GM19372 (cell line): Measurements from ENCODE around the gene ARID1A.
"Not testable (repeated sequence)": the region's sequence is repeated elsewhere in the genome, so short reads cannot be mapped to it uniquely, and the experiment has no call there.

Experiments
- ATAC-seq: cut with Tn5 transposase; IDR thresholded peaks from one replicate; pipeline ENCODE4 v1.9.1; 2021; ENCODE audit warnings: mild to moderate bottlenecking, low read depth, moderate library complexity; ENCODE audit not compliant: unreplicated experiment

ARID1A gene

DNA sequence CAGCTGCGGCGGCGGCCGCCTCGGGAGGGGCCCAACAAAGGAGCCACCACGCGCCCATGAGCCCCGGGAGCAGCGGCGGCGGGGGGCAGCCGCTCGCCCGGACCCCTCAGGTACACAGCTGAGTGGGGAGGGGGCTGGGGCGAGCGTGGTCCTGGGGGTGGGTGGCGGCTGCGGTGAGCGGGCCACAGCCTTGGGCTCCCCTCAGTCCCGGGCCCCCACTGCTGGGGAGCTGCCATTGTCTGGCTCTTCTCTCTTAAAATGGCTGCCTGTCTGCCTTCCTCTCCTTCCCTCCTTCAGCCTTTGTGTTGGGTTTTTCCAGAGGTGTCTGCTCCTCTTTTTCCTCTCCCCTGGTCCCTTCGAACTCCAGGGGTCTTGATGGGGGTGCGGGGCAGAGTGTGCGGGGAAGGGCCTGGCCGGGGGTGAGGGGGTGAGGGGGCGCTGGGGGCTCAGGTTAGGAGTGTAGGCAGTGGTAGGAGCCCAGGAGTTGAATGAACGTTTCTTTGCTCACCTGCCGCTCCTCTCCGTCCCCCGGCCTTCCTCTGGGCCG is 1.7 kb downstream of the ARID1A start:
- no peak for ATAC-seq

DNA sequence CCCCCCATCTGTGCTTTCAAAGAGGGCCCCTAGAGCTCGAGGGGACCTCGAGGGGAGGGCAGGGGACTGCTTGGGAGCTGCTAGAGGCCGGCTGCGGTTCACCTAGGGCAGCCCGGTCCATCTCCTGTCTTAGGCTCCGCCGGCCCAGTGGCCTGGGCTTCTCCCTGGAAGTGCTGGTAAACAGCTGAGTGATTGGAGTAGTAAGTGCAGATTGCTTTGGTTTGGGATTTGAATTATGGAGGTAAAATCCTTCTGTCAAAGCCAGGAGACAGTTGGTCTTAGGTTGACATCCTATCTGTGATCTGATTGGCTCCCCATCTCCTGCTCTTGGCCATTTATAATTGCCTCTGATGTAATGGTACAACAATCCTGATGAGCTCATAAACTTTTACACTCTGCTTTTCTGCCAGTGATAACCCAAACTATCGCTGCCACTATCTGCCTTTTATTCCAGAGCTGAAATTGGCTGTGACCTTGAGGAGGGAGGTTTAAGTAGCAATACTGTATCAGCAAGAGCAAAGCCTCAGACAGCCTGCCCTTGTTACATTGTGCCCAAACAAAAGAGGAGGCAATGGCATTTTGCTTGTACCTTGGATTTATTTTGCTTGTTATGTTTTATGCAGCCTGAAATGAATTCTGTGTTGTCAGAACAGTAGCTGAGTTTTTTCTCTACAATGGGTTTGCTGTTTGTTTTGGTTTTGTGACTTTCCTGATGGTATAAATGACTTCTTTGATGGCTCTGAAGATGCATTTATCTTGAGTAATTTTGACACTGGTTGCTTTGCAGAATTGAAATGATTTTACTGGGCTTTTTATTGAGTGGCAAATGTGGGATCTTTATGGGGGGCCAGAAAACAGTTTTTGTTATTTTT is 2.4 kb downstream of the ARID1A start:
- ATAC-seq: no peak

DNA sequence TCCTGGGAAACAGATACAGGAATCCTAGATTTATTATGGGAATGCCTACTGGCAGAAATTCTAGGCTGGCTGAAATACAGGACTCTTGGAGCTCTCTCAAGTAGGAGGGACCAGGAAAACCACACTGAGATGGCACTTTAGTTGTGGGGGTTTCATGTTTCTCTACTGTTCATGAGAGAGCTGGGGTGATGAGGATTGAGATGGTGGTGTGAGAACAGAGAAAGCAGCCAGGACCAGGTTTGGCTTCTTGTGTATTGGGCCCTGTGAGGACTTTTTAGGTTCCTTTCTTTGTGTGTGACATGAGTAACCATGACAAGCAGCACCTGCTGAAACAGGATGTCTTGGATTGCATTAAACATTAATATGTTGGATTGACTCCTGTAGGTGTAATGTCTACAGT is 4.9 kb downstream of the ARID1A start:
- ATAC-seq: no peak

GRCh38 chr1:26701266-26701994 is 5.6 kb downstream of the ARID1A start:
- ATAC-seq: no peak

GRCh38 chr1:26701995-26702679 is 6.3 kb downstream of the ARID1A start:
- ATAC-seq: no peak

GRCh38 chr1:26702680-26703038 is 6.8 kb downstream of the ARID1A start:
- ATAC-seq: no peak

- no peak for ATAC-seq
These were observed 7.7 kb downstream of the ARID1A start for GRCh38 chr1:26703478-26703877.

- no peak for ATAC-seq
These were observed 8.8 kb downstream of the ARID1A start for GRCh38 chr1:26704629-26705028.

DNA sequence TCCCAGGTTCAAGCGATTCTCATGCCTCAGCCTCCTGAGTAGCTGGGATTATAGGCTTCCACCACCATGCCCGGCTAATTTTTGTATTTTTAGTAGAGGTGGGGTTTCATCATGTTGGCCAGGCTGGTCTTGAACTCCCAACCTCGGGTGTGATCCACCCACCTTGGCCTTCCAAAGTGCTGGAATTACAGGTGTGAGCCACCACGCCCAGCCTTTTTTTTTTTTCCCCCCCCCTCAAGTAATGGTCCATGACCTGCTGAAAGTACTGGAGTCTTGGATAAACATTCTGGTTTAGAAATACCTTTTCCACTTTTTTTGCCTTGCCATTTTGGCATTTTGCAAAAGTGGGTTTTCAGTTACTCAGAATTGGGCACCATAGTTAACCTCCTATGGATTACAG is 9.4 kb downstream of the ARID1A start:
- not testable (repeated sequence) for ATAC-seq

- ATAC-seq: no peak
These were observed 10.0 kb downstream of the ARID1A start for GRCh38 chr1:26705788-26706311.

DNA sequence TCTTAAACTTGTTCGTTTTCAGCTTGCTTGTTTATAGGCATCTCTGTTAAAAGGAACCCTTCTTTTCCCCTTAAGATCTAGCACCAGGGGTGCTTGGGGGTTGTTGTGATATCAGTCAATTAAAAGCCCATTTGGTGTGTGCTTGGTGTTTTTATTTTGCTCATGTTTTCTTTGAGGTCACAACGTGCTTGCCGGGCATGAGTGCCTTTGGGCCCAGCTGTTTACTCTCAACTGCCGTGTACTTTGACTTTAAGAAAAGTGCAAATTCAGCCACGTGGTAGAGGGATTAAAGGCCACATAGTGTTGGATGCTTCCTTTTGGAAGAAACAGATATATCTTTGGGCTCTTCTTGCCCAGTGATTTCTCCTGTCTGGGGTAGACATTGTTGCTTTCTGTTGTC is 10.5 kb downstream of the ARID1A start:
- no peak for ATAC-seq

- ATAC-seq: no peak
These were observed 15.0 kb downstream of the ARID1A start for GRCh38 chr1:26710811-26711210.

- ATAC-seq: no peak
These were observed 16.0 kb downstream of the ARID1A start for GRCh38 chr1:26711777-26712176.

GRCh38 chr1:26717017-26717491 is 21.2 kb downstream of the ARID1A start:
- no peak for ATAC-seq

- no peak for ATAC-seq
These were observed 23.4 kb downstream of the ARID1A start for GRCh38 chr1:26719205-26719604.

GRCh38 chr1:26721669-26722355 is 26.0 kb downstream of the ARID1A start:
- ATAC-seq: no peak

DNA sequence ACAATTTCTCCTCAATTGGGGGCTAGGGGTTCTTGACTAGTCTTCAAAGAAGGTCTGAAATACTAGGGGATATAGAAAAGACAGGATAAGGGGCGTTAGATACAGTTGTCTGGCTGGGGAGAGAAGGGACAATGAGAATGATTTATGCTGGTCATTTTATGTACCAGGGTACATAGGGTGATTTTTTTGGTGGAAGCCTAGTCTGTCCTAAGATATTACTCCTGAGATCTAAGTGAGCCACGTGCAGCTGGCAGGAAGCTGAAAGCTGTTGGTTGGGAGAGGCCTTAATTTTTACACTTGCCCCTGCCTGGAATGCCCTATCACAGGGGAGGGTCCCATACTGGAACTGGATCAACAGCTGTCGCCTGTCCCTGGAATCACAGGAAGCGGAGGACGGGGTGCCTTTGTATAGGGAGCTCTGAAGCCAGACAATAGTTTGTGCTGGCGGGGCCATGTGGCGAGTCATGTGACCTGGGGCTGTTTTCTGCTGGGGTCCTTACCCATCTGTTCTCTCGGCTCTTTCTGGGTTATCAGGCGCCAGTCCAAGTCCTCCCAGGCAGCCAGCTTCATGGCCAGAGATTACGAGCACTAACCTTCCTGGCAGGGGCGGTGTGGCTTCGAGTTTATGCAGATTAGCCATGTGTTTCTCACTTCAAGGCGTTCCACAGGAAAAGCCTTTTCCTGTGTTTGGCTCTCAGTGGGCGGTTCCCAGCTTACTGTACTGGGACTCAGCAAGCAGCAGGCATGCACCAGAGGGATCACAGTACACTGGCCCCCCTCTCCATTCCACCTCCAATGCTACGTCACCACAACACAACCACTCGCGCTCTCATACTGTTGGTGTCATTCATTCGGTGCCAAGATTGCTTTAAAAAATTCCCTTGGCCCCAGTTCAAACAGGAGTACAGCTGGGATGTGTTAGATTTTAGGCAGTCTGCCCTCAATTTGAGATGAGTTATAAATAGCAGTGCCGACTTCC is 27.5 kb downstream of the ARID1A start:
- no peak for ATAC-seq

- no peak for ATAC-seq
These were observed 28.3 kb downstream of the ARID1A start for GRCh38 chr1:26724118-26724517.

- ATAC-seq: no peak
These were observed 29.1 kb downstream of the ARID1A start for GRCh38 chr1:26724926-26725325.
